Measurements from ENCODE around the gene CERS6.

- TF ChIP-seq CTCF (IDR thresholded peaks at IDR 0.05) (no peak), EP300 (IDR thresholded peaks at IDR 0.05; ENCODE audit: low read depth) (no peak)
These were observed 27.1 kb downstream of the CERS6 start for GRCh38 chr2:168482952-168483831.

Measured in transverse colon (tissue), 3 donors.